Neural cell (in vitro differentiated cells): ENCODE measurements around the gene HMGXB4. TPM values are rescaled to one million over a fixed set of nuclear protein-coding genes. Genes with fewer than 3 reads are reported as not detected.

ENCODE experiments used
- H2AFZ ChIP-seq: fragments of 200-600, 300-800 bp; sonication (generic), shearing (Covaris generic); 2 replicates; pipeline ENCODE4 v1.6.0; 2014; ENCODE audit warnings: low read depth, mild to moderate bottlenecking, antibody characterized with exemption, low read length, moderate library complexity
- H3F3A ChIP-seq: fragments of 200-600 bp; shearing (Covaris generic); 2 replicates; pipeline ENCODE4 v1.6.1; 2016; ENCODE audit warnings: mild to moderate bottlenecking, moderate library complexity, mixed read lengths, antibody characterized with exemption, low read length; ENCODE audit not compliant: insufficient read depth, poor library complexity, severe bottlenecking
- H3K27ac ChIP-seq: fragments of 200-600, 300-800 bp; sonication (generic), shearing (Covaris generic); 2 replicates; pipeline ENCODE4 v1.5.1; 2014; ENCODE audit warnings: mild to moderate bottlenecking, low read length, moderate library complexity
- H3K27me3 ChIP-seq: fragments of 300-800, 200-600 bp; sonication (generic), shearing (Covaris generic); 2 replicates; pipeline ENCODE4 v1.6.0; 2014; ENCODE audit warnings: mild to moderate bottlenecking, low read depth, low read length, moderate library complexity; ENCODE audit not compliant: insufficient read depth
- H3K36me3 ChIP-seq: fragments of 300-800, 200-600 bp; sonication (generic), shearing (Covaris generic); 2 replicates; pipeline ENCODE4 v1.5.1; 2014; ENCODE audit warnings: mild to moderate bottlenecking, antibody characterized with exemption, low read length, moderate library complexity; ENCODE audit not compliant: insufficient read depth
- H3K4me2 ChIP-seq: fragments of 300-800, 200-600 bp; sonication (generic), shearing (Covaris generic); 2 replicates; pipeline ENCODE4 v1.6.0; 2014; ENCODE audit warnings: mild to moderate bottlenecking, low read length
- H3K4me3 ChIP-seq: fragments of 300-800, 200-600 bp; sonication (generic), shearing (Covaris generic); 2 replicates; pipeline ENCODE4 v1.5.1; 2014; ENCODE audit warnings: mild to moderate bottlenecking, low read length, moderate library complexity
- H3K79me2 ChIP-seq: fragments of 200-600 bp; shearing (Covaris generic); replicated peaks from 2 replicates; pipeline ENCODE4 v1.6.0; 2014; ENCODE audit warnings: mild to moderate bottlenecking, low read length, moderate library complexity; ENCODE audit not compliant: insufficient read depth
- H3K9ac ChIP-seq: fragments of 300-800, 200-600 bp; sonication (generic), shearing (Covaris generic); 2 replicates; pipeline ENCODE4 v1.6.1; 2016; ENCODE audit warnings: mild to moderate bottlenecking, low read length, mixed read lengths
- H3K9me2 ChIP-seq: fragments of 200-600 bp; shearing (Covaris generic); 2 replicates; pipeline ENCODE4 v1.6.1; 2016; ENCODE audit warnings: mild to moderate bottlenecking, low read length, mixed read lengths; ENCODE audit not compliant: insufficient read depth
- H3K9me3 ChIP-seq: fragments of 200-600, 300-800 bp; sonication (generic), shearing (Covaris generic); 2 replicates; pipeline ENCODE4 v1.6.1; 2016; ENCODE audit warnings: mild to moderate bottlenecking, mixed run types, low read length, moderate library complexity, mixed read lengths
- H4K20me1 ChIP-seq: fragments of 200-600 bp; shearing (Covaris generic); 2 replicates; pipeline ENCODE4 v1.6.1; 2016; ENCODE audit warnings: mild to moderate bottlenecking, mixed run types; ENCODE audit not compliant: insufficient read depth
- CTCF ChIP-seq: fragments of 450-650 bp; IDR thresholded peaks from 2 replicates; pipeline ENCODE4 v1.5.1; 2014; ENCODE audit warnings: antibody characterized with exemption, mild to moderate bottlenecking, moderate library complexity; ENCODE audit not compliant: poor library complexity, severe bottlenecking
- EP300 ChIP-seq: fragments of 450-650 bp; conservative IDR thresholded peaks from 2 replicates; pipeline ENCODE4 v1.6.1; 2014; ENCODE audit warnings: antibody characterized with exemption, mild to moderate bottlenecking, moderate library complexity; ENCODE audit not compliant: poor library complexity, severe bottlenecking
- EZH2 ChIP-seq: fragments of 200-600, 300-800 bp; shearing (Covaris generic), sonication (generic); IDR thresholded peaks from 2 replicates; pipeline ENCODE4 v1.6.1; 2014; ENCODE audit warnings: antibody characterized with exemption, low read length, borderline replicate concordance, mild to moderate bottlenecking; ENCODE audit not compliant: insufficient read depth, poor library complexity, severe bottlenecking
- MXI1 ChIP-seq: fragments of 450-650 bp; conservative IDR thresholded peaks from 2 replicates; pipeline ENCODE4 v1.6.1; 2014; ENCODE audit warnings: antibody characterized with exemption, mild to moderate bottlenecking; ENCODE audit not compliant: poor library complexity, severe bottlenecking
- POLR2AphosphoS5 ChIP-seq: IDR thresholded peaks from 2 replicates; pipeline ENCODE4 v1.6.1; 2012
- RAD21 ChIP-seq: fragments of 450-650 bp; conservative IDR thresholded peaks from 2 replicates; pipeline ENCODE4 v1.6.1; 2014; ENCODE audit warnings: antibody characterized with exemption, mild to moderate bottlenecking, moderate library complexity
- REST ChIP-seq: IDR thresholded peaks from 2 replicates; pipeline ENCODE4 v1.6.1; 2012; ENCODE audit warnings: borderline replicate concordance
- SMC3 ChIP-seq: fragments of 450-650 bp; conservative IDR thresholded peaks from 2 replicates; pipeline ENCODE4 v1.6.1; 2014; ENCODE audit warnings: antibody characterized with exemption, mild to moderate bottlenecking, moderate library complexity; ENCODE audit not compliant: poor library complexity
- TAF1 ChIP-seq: IDR thresholded peaks from 2 replicates; pipeline ENCODE4 v1.6.1; 2012; ENCODE audit warnings: low read depth
- polyA minus RNA-seq: library from RNA; depleted of rRNA, polyadenylated mRNA; stranded (reverse); fragments of >200 nt; gene quantifications from 2 replicates; pipeline ENCODE4 v1.2.3, GENCODE V29; 2014
- polyA plus RNA-seq: library from polyadenylated mRNA; depleted of rRNA; stranded (reverse); fragments of >200 nt; gene quantifications from 2 replicates; pipeline ENCODE4 v1.2.3, GENCODE V29; 2014

Gene HMGXB4
- polyA plus RNA-seq (14.6 and 20.0 TPM in 2 replicates), polyA minus RNA-seq (44.6 and 46.7 TPM in 2 replicates)

GRCh38 chr22:35257321-35258190 is at the start of gene HMGXB4:
HMGXB4 (plus strand) TSS chr22:35257493; CDS start chr22:35262391, 4,898 bp downstream.
- peak within 1 kb of the TSS; percentile 76 for H3K27ac ChIP-seq
- H3K4me2 ChIP-seq = peak within 1 kb of the TSS; percentile 96
- H3K9me2 ChIP-seq = no peaks in the 10 kb centered on the region
- peaks cover 3% of the 10 kb centered on the region for H3F3A ChIP-seq
- peak within 1 kb of the TSS; percentile 92 for H3K4me3 ChIP-seq
- H3K9me3 ChIP-seq = no peaks in the 10 kb centered on the region
- H3K9ac ChIP-seq = peak within 1 kb of the TSS; percentile 91
- peaks cover 29% of the 10 kb centered on the region for H3K79me2 ChIP-seq
- no peaks in the 10 kb centered on the region for H3K36me3 ChIP-seq
- H2AFZ ChIP-seq = peak within 1 kb of the TSS; percentile 75
- H3K27me3 ChIP-seq = no peaks in the 10 kb centered on the region
- TF ChIP-seq MXI1 = peak; percentile 82
- TF ChIP-seq REST = peak; percentile 79
- peak; percentile 86 for TF ChIP-seq POLR2AphosphoS5
- no peak for TF ChIP-seq RAD21
- TF ChIP-seq CTCF = peak; percentile 22
- TF ChIP-seq SMC3 = no peak
- TF ChIP-seq TAF1 = peak; percentile 92
- peak; percentile 19 for TF ChIP-seq EP300
- TF ChIP-seq EZH2 = no peak
- no peaks in the 10 kb centered on the region for H4K20me1 ChIP-seq

GRCh38 chr22:35208003-35208402 is 49.3 kb upstream of the HMGXB4 start:
- no peak overlapping the region for H3K9ac ChIP-seq
- no peak overlapping the region for H2AFZ ChIP-seq
- no peaks in the 10 kb centered on the region for H3K79me2 ChIP-seq
- H3K9me2 ChIP-seq = no peaks in the 10 kb centered on the region
- no peak overlapping the region for H3K27ac ChIP-seq
- no peak overlapping the region for H3K4me2 ChIP-seq
- no peaks in the 10 kb centered on the region for H3K36me3 ChIP-seq
- no peaks in the 10 kb centered on the region for H3K27me3 ChIP-seq
- no peak overlapping the region for H3K4me3 ChIP-seq
- no peaks in the 10 kb centered on the region for H4K20me1 ChIP-seq
- peaks cover 20% of the 10 kb centered on the region for H3F3A ChIP-seq
- TF ChIP-seq EZH2 (no peak), EP300 (no peak), RAD21 (no peak), CTCF (no peak), SMC3 (no peak), TAF1 (no peak), REST (no peak)
- H3K9me3 ChIP-seq = no peaks in the 10 kb centered on the region
